Measurements from ENCODE around the gene PACSIN2. TPM values are rescaled to one million over a fixed set of nuclear protein-coding genes. Genes with fewer than 3 reads are reported as not detected.

The PACSIN2 gene
- total and polyA plus RNA-seq, 2 of the 13 experiments (the other 11 are each of a cell fraction or from before 2014, with no cell fraction given), result 54.1 to 68.8 TPM

DNA sequence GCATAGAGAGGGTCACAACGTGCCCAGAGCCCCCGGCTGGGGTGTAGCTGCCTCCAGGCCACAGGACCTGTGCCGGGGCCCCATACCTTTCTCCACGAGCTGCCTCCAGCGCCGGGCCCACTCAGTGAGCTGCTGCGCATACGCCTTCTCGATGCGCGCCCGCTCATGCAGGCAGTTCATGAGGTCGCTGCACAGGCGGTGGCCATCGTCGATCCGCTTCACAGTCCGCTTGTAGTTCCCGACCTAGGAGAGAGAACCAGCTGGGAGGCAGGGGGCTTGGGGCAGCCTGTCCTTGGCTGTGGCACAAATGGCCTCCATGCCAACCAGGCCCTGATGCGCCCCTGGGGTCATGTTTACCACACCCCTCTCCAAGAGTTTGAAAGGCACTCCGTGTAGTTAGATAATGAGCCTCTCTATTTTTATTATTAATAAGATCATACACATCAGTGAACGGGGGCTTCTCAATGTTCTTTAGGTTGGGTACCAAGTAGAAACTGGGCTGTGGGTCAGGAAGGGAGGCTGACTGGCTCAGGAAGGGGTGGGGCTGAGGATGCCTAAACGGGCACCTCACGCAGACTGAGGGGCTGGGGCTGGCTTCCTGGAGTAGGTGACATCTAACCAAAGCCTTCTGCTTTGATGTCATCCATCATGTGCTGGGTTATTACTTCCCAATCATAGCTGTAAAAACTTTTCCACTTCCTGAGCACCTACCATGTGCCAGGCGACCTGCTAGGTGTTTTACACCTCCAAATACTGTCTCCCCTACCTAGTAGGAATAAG, 121.4 kb downstream of the PACSIN2 start (continued):
- TF ChIP-seq HMG20B (CRISPR knock-in tag; conservative IDR thresholded peaks at IDR 0.05), result no peak
- TF ChIP-seq, protein P1, sequence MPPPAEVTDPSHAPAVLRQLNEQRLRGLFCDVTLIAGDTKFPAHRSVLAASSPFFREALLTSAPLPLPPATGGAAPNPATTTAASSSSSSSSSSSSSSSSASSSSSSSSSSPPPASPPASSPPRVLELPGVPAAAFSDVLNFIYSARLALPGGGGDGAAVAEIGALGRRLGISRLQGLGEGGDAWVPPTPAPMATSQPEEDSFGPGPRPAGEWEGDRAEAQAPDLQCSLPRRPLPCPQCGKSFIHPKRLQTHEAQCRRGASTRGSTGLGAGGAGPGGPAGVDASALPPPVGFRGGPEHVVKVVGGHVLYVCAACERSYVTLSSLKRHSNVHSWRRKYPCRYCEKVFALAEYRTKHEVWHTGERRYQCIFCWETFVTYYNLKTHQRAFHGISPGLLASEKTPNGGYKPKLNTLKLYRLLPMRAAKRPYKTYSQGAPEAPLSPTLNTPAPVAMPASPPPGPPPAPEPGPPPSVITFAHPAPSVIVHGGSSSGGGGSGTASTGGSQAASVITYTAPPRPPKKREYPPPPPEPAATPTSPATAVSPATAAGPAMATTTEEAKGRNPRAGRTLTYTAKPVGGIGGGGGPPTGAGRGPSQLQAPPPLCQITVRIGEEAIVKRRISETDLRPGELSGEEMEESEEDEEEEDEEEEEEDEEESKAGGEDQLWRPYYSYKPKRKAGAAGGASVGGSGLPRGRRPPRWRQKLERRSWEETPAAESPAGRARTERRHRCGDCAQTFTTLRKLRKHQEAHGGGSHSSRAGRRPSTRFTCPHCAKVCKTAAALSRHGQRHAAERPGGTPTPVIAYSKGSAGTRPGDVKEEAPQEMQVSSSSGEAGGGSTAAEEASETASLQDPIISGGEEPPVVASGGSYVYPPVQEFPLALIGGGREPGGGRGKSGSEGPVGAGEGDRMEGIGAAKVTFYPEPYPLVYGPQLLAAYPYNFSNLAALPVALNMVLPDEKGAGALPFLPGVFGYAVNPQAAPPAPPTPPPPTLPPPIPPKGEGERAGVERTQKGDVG (CRISPR knock-in tag; IDR thresholded peaks at IDR 0.05; ENCODE audit: borderline replicate concordance), result no peak

DNA sequence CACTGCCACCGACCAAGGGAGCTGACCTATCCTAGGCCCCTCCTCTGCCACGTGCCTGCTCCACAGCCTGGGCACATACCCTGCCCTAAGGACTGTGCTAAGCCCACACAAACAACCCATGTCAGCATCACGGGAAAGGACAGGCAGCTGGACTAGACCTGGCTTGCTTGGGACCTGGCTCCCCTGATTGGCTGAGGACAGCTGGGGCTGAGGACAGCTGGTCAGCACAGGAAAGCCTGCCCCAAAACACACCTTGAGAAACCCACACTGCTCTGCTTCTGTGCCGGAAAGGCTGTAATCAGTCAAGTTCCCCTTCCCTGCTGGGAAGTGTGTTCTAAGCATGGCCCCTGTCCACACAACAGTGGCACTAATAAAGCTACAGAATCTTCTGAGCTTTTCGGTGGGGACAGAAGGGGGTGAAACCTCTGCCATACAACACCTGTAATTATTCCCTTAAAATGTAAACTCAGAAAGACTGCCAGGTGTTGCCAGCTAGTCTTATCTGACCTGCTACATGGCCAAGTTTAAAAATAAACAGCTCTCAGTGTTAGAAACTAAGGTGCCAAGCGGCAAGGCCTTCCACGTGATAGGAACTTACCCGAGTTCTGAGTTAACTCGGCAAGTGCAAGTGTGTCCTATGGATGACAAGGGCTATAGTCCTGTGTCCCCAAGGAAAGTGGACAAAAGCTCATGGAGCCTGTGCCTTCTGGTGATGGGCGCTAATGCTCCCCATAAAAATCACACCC, 122.2 kb downstream of the PACSIN2 start:
- H3K4me2 ChIP-seq (ENCODE audit: low read depth, low read length), result no peak overlapping the region
- H3K79me2 ChIP-seq (ENCODE audit: insufficient read depth, low read length), result peaks cover 15% of the 10 kb centered on the region
- POLR2A ChIA-PET, result no interaction called here
- in situ Hi-C loops (cut with HindIII; ENCODE audit: extremely low pct_ligation_motif_present, low pct_unique_long_range_greater_than_20kb) (no loop called here), intact Hi-C loops (cut with micrococcal nuclease; ENCODE audit: unreplicated experiment) (no loop called here)
- 98% methylated on average over 7 of the region's 10 CpGs for WGBS (ENCODE audit: low lambda C conversion rate)
- DNase-seq (ENCODE audit: low spot score) (no peak), ATAC-seq (no peak), FAIRE-seq (no peak)
- no peaks in the 10 kb centered on the region for H3K9me3 ChIP-seq (ENCODE audit: low read length)
- H3K27me3 ChIP-seq (ENCODE audit: control insufficient read depth in 1 of 2, insufficient read depth in 2 of 2, low read length in 2 of 2), result no peaks in the 10 kb centered on the region
- H3K9ac ChIP-seq (ENCODE audit: insufficient read depth, low read depth, low read length), result no peak overlapping the region
- TF ChIP-seq KLF9 (CRISPR knock-in tag; IDR thresholded peaks at IDR 0.05; ENCODE audit: low read depth), result no peak
- TF ChIP-seq, protein P2, sequence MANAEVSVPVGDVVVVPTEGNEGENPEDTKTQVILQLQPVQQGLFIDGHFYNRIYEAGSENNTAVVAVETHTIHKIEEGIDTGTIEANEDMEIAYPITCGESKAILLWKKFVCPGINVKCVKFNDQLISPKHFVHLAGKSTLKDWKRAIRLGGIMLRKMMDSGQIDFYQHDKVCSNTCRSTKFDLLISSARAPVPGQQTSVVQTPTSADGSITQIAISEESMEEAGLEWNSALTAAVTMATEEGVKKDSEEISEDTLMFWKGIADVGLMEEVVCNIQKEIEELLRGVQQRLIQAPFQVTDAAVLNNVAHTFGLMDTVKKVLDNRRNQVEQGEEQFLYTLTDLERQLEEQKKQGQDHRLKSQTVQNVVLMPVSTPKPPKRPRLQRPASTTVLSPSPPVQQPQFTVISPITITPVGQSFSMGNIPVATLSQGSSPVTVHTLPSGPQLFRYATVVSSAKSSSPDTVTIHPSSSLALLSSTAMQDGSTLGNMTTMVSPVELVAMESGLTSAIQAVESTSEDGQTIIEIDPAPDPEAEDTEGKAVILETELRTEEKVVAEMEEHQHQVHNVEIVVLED (CRISPR knock-in tag; IDR thresholded peaks at IDR 0.05; ENCODE audit: borderline replicate concordance), result no peak
- TF ChIP-seq ZNF780A (CRISPR knock-in tag; IDR thresholded peaks at IDR 0.05), result no peak
- no peak for TF ChIP-seq ZNF530 (CRISPR knock-in tag; IDR thresholded peaks at IDR 0.05; ENCODE audit: low read depth)
- TF ChIP-seq, protein P3, sequence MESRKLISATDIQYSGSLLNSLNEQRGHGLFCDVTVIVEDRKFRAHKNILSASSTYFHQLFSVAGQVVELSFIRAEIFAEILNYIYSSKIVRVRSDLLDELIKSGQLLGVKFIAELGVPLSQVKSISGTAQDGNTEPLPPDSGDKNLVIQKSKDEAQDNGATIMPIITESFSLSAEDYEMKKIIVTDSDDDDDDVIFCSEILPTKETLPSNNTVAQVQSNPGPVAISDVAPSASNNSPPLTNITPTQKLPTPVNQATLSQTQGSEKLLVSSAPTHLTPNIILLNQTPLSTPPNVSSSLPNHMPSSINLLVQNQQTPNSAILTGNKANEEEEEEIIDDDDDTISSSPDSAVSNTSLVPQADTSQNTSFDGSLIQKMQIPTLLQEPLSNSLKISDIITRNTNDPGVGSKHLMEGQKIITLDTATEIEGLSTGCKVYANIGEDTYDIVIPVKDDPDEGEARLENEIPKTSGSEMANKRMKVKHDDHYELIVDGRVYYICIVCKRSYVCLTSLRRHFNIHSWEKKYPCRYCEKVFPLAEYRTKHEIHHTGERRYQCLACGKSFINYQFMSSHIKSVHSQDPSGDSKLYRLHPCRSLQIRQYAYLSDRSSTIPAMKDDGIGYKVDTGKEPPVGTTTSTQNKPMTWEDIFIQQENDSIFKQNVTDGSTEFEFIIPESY (CRISPR knock-in tag; IDR thresholded peaks at IDR 0.05), result no peak
- TF ChIP-seq FOXP1 (IDR thresholded peaks at IDR 0.05), result no peak
- no peak for TF ChIP-seq FOXP1 (CRISPR knock-in tag; IDR thresholded peaks at IDR 0.05)
- no peak for TF ChIP-seq ZNF557 (CRISPR knock-in tag; IDR thresholded peaks at IDR 0.05)
- BruUV-seq (replicated peaks), result no TSS peak
- no peak overlapping the region for H3K27ac ChIP-seq (ENCODE audit: extremely low read length, insufficient read depth, low read length)
- H3K36me3 ChIP-seq (replicated peaks in 1 of 2; ENCODE audit: control insufficient read depth in 1 of 2, insufficient read depth in 2 of 2, low read length in 2 of 2), result peaks cover 38 to 57% of the 10 kb centered on the region in 2 experiments
- peaks cover 7% of the 10 kb centered on the region for H4K20me1 ChIP-seq (ENCODE audit: insufficient read depth, low read length)
- no peak overlapping the region for H2AFZ ChIP-seq (ENCODE audit: low read length)
- CTCF ChIA-PET (ENCODE audit: low intra/inter-chr PET ratio, low total read pairs), result no interaction called here
- H3K4me1 ChIP-seq (ENCODE audit: insufficient read depth, low read length), result no peaks in the 10 kb centered on the region
- H3K4me3 ChIP-seq (replicated peaks in 1 of 3; ENCODE audit: insufficient read depth in 1 of 3, low read depth in 2 of 3, low read length in 3 of 3), result no peak overlapping the region
